ENCODE data around the gene CNN2. TPM values are rescaled to one million over a fixed set of nuclear protein-coding genes. Genes with fewer than 3 reads are reported as not detected.
A peak's percentile ranks its signal among the peaks of the same experiment; 100 is the strongest.

The CNN2 gene
- total RNA-seq, 2 donors from 2014 or later = 30.7 to 42.5 TPM

DNA sequence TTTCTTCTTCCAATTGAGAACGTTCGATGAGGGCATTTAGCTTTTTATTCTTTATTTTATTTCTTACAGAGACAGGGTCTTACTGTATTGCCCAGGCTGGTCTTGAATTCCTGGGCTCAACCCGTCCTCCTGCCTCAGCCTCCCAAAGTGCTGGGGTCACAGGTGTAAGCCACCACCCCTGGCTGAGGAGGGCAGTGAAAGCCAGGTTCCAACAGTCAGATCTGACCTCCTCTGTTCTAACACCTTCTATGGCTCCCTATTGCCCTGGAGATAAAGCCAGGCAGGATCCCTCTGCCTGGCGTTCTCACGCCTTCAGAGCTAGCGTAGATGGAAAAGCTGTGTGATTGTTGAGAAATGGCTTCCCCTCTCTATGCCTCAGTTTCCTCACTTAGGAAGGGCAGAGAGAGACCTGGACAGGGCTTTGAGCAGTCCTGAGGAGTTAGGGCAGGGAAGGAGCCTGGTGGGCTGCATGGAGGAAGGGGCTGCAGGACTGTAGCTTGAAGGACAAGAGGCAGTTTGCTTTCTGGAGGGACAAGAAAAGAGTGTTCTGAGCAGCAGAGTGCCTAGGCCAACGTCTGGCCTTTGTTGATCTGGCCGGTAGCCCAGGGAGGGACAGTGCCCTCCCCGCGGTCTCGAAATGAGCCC, 46.1 kb downstream of the CNN2 start:
- Histone ChIP-seq H3K9me3 (no peaks in the 10 kb centered on the region), H3K4me3 (no peak overlapping the region), H3K27ac (no peak overlapping the region), H3K27me3 (peaks cover 0 to 29% of the 10 kb centered on the region in 2 donors), H3K4me1 (peaks cover 31% of the 10 kb centered on the region), H3K36me3 (replicated peaks in 1 of 2; ENCODE audit: insufficient read depth in 1 of 2, low read depth in 2 of 2) (no peaks in the 10 kb centered on the region)
- WGBS, 2 donors = 77 to 88% methylated on average over 6 to 11 of the region's 11 CpGs
- TF ChIP-seq, protein P1, sequence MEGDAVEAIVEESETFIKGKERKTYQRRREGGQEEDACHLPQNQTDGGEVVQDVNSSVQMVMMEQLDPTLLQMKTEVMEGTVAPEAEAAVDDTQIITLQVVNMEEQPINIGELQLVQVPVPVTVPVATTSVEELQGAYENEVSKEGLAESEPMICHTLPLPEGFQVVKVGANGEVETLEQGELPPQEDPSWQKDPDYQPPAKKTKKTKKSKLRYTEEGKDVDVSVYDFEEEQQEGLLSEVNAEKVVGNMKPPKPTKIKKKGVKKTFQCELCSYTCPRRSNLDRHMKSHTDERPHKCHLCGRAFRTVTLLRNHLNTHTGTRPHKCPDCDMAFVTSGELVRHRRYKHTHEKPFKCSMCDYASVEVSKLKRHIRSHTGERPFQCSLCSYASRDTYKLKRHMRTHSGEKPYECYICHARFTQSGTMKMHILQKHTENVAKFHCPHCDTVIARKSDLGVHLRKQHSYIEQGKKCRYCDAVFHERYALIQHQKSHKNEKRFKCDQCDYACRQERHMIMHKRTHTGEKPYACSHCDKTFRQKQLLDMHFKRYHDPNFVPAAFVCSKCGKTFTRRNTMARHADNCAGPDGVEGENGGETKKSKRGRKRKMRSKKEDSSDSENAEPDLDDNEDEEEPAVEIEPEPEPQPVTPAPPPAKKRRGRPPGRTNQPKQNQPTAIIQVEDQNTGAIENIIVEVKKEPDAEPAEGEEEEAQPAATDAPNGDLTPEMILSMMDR (IDR thresholded peaks at IDR 0.05) = no peak
- TF ChIP-seq POLR2A (IDR thresholded peaks at IDR 0.05) = no peak
- ATAC-seq (no peak), DNase-seq (no peak)
- intact Hi-C loops (cut with DNase I) = no loop called here

DNA sequence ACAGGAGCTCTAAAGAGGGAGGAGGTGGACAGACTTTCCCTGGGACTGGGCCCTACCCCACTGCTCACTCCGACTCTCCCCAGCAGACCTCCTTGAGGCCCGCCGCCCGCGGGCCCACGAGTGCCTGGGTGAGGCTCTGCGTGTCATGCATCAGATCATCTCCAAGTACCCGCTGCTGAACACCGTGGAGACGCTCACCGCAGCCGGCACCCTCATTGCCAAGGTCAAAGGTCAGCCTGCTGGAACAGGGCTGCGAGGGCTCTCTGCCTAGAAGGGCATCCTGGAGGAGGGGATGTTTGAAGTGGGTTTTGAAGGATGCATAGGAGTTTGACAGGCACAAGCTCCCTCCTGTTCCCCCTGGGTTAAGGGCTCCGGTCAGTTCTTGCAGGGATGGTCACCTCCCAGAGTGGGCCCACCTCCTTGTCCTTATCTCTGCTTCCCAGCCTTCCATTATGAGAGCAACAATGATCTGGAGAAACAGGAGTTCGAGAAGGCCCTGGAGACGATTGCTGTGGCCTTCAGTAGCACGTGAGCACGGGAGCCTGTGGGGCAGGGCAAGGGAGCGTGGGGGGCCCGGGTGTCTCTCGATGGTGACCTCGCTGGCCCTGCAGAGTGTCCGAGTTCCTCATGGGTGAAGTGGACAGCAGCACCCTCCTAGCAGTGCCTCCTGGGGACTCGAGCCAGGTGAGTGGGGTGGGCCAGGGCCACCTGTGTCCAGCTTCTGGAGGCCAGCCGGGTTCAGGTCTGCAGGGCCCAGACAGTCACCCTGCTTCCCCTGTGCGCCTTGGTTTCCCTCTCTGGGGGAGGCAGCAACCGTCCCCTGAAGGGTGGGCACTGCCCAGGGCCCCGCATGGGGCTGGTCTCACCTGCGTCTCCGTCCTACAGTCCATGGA, 46.9 kb downstream of the CNN2 start:
- H3K4me1 ChIP-seq = peaks cover 29% of the 10 kb centered on the region
- ATAC-seq = no peak
- no peak for TF ChIP-seq POLR2A (IDR thresholded peaks at IDR 0.05)
- TF ChIP-seq, protein P1 (IDR thresholded peaks at IDR 0.05) = no peak
- H3K27me3 ChIP-seq = peaks cover 0 to 24% of the 10 kb centered on the region in 2 donors
- H3K4me3 ChIP-seq = no peak overlapping the region
- H3K36me3 ChIP-seq (replicated peaks in 1 of 2; ENCODE audit: insufficient read depth in 1 of 2, low read depth in 2 of 2) = no peaks in the 10 kb centered on the region
- DNase-seq = no peak
- intact Hi-C loops (cut with DNase I) = no loop called here
- no peaks in the 10 kb centered on the region for H3K9me3 ChIP-seq
- WGBS, 2 donors = 82 to 85% methylated on average over 11 to 26 of the region's 30 CpGs
- no peak overlapping the region for H3K27ac ChIP-seq

DNA sequence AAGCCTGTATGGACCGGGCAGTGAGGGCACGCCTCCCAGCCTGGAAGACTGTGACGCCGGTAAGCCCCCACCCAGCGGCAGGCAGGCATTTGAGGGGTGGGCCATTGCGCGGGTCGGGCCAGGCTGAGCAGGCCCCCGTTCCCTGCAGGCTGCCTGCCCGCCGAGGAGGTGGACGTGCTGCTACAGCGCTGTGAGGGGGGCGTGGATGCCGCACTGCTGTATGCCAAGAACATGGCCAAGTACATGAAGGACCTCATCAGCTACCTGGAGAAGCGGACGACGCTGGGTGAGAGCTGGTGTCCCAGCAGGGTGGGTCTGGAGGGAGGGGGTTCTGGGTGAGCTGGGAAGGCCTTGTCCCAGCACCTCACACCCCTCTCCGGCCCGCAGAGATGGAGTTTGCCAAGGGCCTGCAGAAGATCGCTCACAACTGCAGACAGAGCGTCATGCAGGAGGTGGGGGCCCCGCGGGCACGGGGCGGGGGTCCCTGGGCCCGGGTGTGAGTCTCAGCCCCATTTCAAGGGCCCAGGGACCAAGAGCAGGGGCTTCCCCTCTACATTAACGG, 47.6 kb downstream of the CNN2 start:
- DNase-seq (no peak), ATAC-seq (no peak)
- Histone ChIP-seq H3K36me3 (replicated peaks in 1 of 2; ENCODE audit: insufficient read depth in 1 of 2, low read depth in 2 of 2) (no peaks in the 10 kb centered on the region), H3K27ac (no peak overlapping the region), H3K4me3 (no peak overlapping the region), H3K4me1 (peaks cover 29% of the 10 kb centered on the region), H3K27me3 (peaks cover 0 to 18% of the 10 kb centered on the region in 2 donors), H3K9me3 (no peaks in the 10 kb centered on the region)
- TF ChIP-seq, protein P1 (IDR thresholded peaks at IDR 0.05) = no peak
- TF ChIP-seq POLR2A (IDR thresholded peaks at IDR 0.05) = no peak
- intact Hi-C loops (cut with DNase I) = no loop called here
- WGBS, 2 donors = 81% methylated on average over 3 to 27 of the region's 28 CpGs

DNA sequence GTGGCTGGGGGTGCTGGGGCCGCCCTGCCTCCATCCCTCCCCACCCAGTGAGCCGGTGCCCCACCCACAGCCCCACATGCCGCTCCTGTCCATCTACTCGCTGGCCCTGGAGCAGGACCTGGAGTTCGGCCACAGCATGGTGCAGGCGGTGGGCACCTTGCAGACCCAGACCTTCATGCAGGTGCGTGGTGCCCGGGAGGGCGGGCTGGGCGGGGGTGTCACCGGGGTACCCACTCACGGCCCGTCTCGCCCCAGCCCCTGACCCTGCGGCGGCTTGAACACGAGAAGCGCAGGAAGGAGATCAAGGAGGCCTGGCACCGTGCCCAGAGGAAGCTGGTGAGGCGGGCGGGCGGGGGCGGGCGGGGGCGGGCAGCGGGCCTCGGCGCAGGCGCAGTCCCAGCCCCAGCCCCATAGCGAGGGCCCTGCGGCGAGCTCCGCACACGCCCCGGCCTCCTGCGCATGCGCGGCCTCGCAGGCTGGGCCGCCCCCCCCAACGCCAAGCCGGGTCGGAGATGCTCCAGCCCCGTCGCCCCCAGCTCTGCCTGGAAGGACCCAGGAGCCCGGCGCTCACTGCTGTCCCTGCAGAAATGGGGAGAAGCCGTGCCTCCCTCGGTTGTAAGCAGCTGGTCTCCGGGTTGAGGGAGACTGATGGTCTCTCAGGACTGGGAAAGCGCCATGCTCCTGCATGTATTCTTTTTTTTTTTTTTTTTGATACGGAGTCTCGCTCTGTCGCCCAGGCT, 48.3 kb downstream of the CNN2 start:
- H3K27me3 ChIP-seq = peaks cover 0 to 13% of the 10 kb centered on the region in 2 donors
- no peak overlapping the region for H3K4me3 ChIP-seq
- H3K9me3 ChIP-seq = no peaks in the 10 kb centered on the region
- H3K4me1 ChIP-seq = peaks cover 29% of the 10 kb centered on the region
- no peaks in the 10 kb centered on the region for H3K36me3 ChIP-seq (replicated peaks in 1 of 2; ENCODE audit: insufficient read depth in 1 of 2, low read depth in 2 of 2)
- 55 to 70% methylated on average over 8 to 33 of the region's 54 CpGs for WGBS, 2 donors
- DNase-seq (peak; percentile 58 to 79 (median 68)), ATAC-seq (no peak)
- intact Hi-C loops (cut with DNase I) = no loop called here
- TF ChIP-seq POLR2A (IDR thresholded peaks at IDR 0.05) = no peak
- TF ChIP-seq, protein P1 (IDR thresholded peaks at IDR 0.05) = no peak
- H3K27ac ChIP-seq = peak overlapping the region in 1 of 4 donors; percentile 42

Measured in body of pancreas (tissue), 4 donors.